Panc1 (cell line): ENCODE data around the gene PDK3. TPM values are rescaled to one million over a fixed set of nuclear protein-coding genes. Genes with fewer than 3 reads are reported as not detected.

Experiments used
- ATAC-seq: fragments of 200-7000 bp; cut with Tn5 transposase; 2 replicates; pipeline ENCODE4 v1.9.1; 2020; ENCODE audit warnings: mild to moderate bottlenecking, moderate library complexity
- BruUV-seq: library from RNA; stranded (reverse); fragments of 400-500 nt; replicated peaks from 2 replicates; lab custom pipeline; 2021; lab: Mats Ljungman, UMichigan
- CTCF ChIA-PET: fragments of 300-600 bp; sonication (Branson Sonifier 250); formaldehyde crosslinking; loops from one replicate; lab custom pipeline; 2022; ENCODE audit warnings: antibody characterized with exemption; lab: Charles Lee
- POLR2A ChIA-PET: fragments of 300-600 bp; sonication (Branson Sonifier 250); formaldehyde crosslinking; loops from one replicate; lab custom pipeline; 2022; ENCODE audit warnings: antibody characterized with exemption; lab: Charles Lee
- DNase-seq: peaks from one replicate; pipeline ENCODE4 v3.0.0-alpha.2; 2010; ENCODE audit warnings: low read depth, low spot score
- H3K27ac ChIP-seq: 2 replicates; pipeline ENCODE4 v1.5.1; 2011; ENCODE audit warnings: mild to moderate bottlenecking, low read length, inconsistent platforms
- H3K27me3 ChIP-seq: fragments of 200-500 bp; sonication (Bioruptor generic); 2 replicates; pipeline ENCODE4 v1.6.0; 2014; ENCODE audit warnings: low read length, inconsistent platforms; ENCODE audit not compliant: control insufficient read depth, insufficient read depth
- H3K36me3 ChIP-seq: fragments of 200-500 bp; sonication (Bioruptor generic); 2 replicates; pipeline ENCODE4 v1.5.1; 2014; ENCODE audit warnings: inconsistent platforms, mild to moderate bottlenecking, low read length, moderate library complexity; ENCODE audit not compliant: control insufficient read depth, insufficient read depth
- H3K4me1 ChIP-seq: 2 replicates; pipeline ENCODE4 v1.5.1; 2011; ENCODE audit warnings: inconsistent platforms, mild to moderate bottlenecking, low read length, moderate library complexity; ENCODE audit not compliant: control insufficient read depth, insufficient read depth
- H3K4me3 ChIP-seq, 2 experiments: 2 replicates each; pipeline ENCODE4 v1.5.1; 2011 to 2012; ENCODE audit warnings: low read depth in 2 of 2, low read length in 2 of 2, mild to moderate bottlenecking in 2 of 2, inconsistent platforms in 1 of 2, moderate library complexity in 1 of 2
- H3K9me3 ChIP-seq: fragments of 200-500 bp; sonication (Bioruptor generic); 2 replicates; pipeline ENCODE4 v1.5.1; 2014; ENCODE audit warnings: low read depth, mild to moderate bottlenecking, inconsistent platforms, low read length, moderate library complexity; ENCODE audit not compliant: control insufficient read depth, insufficient read depth
- POLR2AphosphoS5 ChIP-seq: IDR thresholded peaks from 2 replicates; pipeline ENCODE4 v1.6.1; 2012; ENCODE audit warnings: mild to moderate bottlenecking, low read depth, low read length, moderate library complexity
- SIN3A ChIP-seq: IDR thresholded peaks from 2 replicates; pipeline ENCODE4 v1.6.1; 2012; ENCODE audit warnings: low read depth, mild to moderate bottlenecking, low read length, moderate library complexity, borderline replicate concordance; ENCODE audit not compliant: insufficient read depth
- TCF7L2 ChIP-seq: IDR thresholded peaks from 2 replicates; pipeline ENCODE4 v1.6.1; 2011; ENCODE audit warnings: mild to moderate bottlenecking, low read depth, low read length, inconsistent platforms
- in situ Hi-C: cut with HindIII; loops from 2 replicates; pipeline ENCODE4 v1.10.0; 2016; ENCODE audit warnings: low sequenced_read_pairs, low pct_unique_long_range_greater_than_20kb
- intact Hi-C: fragments of 100-400 bp; cut with micrococcal nuclease; formaldehyde crosslinking; loops from one replicate; pipeline ENCODE4 v1.10.0; 2022; ENCODE audit not compliant: unreplicated experiment
- total RNA-seq: library from RNA; stranded (reverse); gene quantifications from one replicate; pipeline ENCODE4 v1.2.1, GENCODE V29; 2021; ENCODE audit not compliant: unreplicated experiment
- TF ChIP-seq, protein P1 (sequence below): fragments of 450-650 bp; IDR thresholded peaks from 2 replicates; pipeline ENCODE4 v1.5.1; 2017; ENCODE audit warnings: mild to moderate bottlenecking
- TF ChIP-seq, protein P2 (sequence below), 2 experiments: IDR thresholded peaks; 2 replicates each; pipeline ENCODE4 v1.6.1; 2011 to 2012; ENCODE audit warnings: low read depth in 2 of 2, control low read depth in 1 of 2, low read length in 1 of 2, mild to moderate bottlenecking in 1 of 2, moderate library complexity in 1 of 2; ENCODE audit not compliant: insufficient read depth in 1 of 2

Gene PDK3
- total RNA-seq, 1 experiment from 2014 or later: 5.5 TPM

- H3K9me3 ChIP-seq: no peaks in the 10 kb centered on the region
- DNase-seq (no peak), ATAC-seq (no peak)
- ChIA-PET POLR2A (no interaction called here), CTCF (no interaction called here)
- H3K36me3 ChIP-seq: no peaks in the 10 kb centered on the region
- no peaks in the 10 kb centered on the region for H3K27me3 ChIP-seq
- no peak overlapping the region for H3K4me3 ChIP-seq
- no TSS peak for BruUV-seq
- TF ChIP-seq POLR2AphosphoS5 (no peak), TCF7L2 (no peak), SIN3A (no peak)
- TF ChIP-seq, protein P1, sequence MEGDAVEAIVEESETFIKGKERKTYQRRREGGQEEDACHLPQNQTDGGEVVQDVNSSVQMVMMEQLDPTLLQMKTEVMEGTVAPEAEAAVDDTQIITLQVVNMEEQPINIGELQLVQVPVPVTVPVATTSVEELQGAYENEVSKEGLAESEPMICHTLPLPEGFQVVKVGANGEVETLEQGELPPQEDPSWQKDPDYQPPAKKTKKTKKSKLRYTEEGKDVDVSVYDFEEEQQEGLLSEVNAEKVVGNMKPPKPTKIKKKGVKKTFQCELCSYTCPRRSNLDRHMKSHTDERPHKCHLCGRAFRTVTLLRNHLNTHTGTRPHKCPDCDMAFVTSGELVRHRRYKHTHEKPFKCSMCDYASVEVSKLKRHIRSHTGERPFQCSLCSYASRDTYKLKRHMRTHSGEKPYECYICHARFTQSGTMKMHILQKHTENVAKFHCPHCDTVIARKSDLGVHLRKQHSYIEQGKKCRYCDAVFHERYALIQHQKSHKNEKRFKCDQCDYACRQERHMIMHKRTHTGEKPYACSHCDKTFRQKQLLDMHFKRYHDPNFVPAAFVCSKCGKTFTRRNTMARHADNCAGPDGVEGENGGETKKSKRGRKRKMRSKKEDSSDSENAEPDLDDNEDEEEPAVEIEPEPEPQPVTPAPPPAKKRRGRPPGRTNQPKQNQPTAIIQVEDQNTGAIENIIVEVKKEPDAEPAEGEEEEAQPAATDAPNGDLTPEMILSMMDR: no peak
- TF ChIP-seq, protein P2, sequence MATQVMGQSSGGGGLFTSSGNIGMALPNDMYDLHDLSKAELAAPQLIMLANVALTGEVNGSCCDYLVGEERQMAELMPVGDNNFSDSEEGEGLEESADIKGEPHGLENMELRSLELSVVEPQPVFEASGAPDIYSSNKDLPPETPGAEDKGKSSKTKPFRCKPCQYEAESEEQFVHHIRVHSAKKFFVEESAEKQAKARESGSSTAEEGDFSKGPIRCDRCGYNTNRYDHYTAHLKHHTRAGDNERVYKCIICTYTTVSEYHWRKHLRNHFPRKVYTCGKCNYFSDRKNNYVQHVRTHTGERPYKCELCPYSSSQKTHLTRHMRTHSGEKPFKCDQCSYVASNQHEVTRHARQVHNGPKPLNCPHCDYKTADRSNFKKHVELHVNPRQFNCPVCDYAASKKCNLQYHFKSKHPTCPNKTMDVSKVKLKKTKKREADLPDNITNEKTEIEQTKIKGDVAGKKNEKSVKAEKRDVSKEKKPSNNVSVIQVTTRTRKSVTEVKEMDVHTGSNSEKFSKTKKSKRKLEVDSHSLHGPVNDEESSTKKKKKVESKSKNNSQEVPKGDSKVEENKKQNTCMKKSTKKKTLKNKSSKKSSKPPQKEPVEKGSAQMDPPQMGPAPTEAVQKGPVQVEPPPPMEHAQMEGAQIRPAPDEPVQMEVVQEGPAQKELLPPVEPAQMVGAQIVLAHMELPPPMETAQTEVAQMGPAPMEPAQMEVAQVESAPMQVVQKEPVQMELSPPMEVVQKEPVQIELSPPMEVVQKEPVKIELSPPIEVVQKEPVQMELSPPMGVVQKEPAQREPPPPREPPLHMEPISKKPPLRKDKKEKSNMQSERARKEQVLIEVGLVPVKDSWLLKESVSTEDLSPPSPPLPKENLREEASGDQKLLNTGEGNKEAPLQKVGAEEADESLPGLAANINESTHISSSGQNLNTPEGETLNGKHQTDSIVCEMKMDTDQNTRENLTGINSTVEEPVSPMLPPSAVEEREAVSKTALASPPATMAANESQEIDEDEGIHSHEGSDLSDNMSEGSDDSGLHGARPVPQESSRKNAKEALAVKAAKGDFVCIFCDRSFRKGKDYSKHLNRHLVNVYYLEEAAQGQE (IDR thresholded peaks at IDR 0.05; ENCODE audit: insufficient read depth in 1 of 2, low read depth in 2 of 2, low read length in 1 of 2): no peak
- intact Hi-C loops (no loop called here), in situ Hi-C loops (no loop called here)
- no peak overlapping the region for H3K27ac ChIP-seq
- H3K4me1 ChIP-seq: no peaks in the 10 kb centered on the region
Measured at GRCh38 chrX:24475480-24475879, 10.4 kb downstream of the PDK3 start.

DNA sequence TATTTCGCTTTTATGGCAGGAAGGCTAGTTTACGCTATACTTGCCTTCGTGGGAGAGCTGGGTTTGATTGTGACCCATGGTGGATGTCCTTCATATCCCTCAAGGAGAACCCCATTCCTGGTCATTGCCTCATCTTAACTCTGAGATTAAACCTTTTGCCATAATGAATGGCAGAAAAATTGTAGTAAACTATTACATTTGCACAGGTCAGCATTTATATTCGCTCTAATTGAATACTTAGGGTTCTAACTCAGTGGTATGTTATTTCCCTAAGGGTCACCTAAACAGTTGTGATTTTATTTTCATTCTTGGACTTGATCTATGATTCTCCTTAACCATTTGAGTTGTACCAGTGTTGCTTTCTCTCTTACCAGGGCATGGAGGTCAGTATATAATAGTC lies 13.4 kb downstream of the PDK3 start:
- Histone ChIP-seq H3K4me3 (no peak overlapping the region), H3K4me1 (no peaks in the 10 kb centered on the region), H3K27me3 (no peaks in the 10 kb centered on the region), H3K36me3 (no peaks in the 10 kb centered on the region), H3K9me3 (no peaks in the 10 kb centered on the region), H3K27ac (no peak overlapping the region)
- CTCF ChIA-PET: no interaction called here
- no TSS peak for BruUV-seq
- TF ChIP-seq, protein P1: no peak
- TF ChIP-seq SIN3A (no peak), TCF7L2 (no peak), POLR2AphosphoS5 (no peak)
- TF ChIP-seq, protein P2 (IDR thresholded peaks at IDR 0.05; ENCODE audit: insufficient read depth in 1 of 2, low read depth in 2 of 2, low read length in 1 of 2): no peak
- DNase-seq: no peak
- POLR2A ChIA-PET: no interaction called here
- in situ Hi-C loops (no loop called here), intact Hi-C loops (no loop called here)
- ATAC-seq: no peak
